Tongue (tissue), 2 donors: Measurements from ENCODE around the gene BCL2L1. TPM values are rescaled to one million over a fixed set of nuclear protein-coding genes. Genes with fewer than 3 reads are reported as not detected.
"Not testable (repeated sequence)": the region's sequence is repeated elsewhere in the genome, so short reads cannot be mapped to it uniquely, and the experiment has no call there.

Experiments
- DNase-seq: peaks from one replicate; pipeline ENCODE4 v3.0.0-alpha.2; 2015
- total RNA-seq: library from RNA; depleted of rRNA; stranded (reverse); fragments of >200 nt; gene quantifications from one replicate; pipeline ENCODE4 v1.2.3, GENCODE V29; 2014

The BCL2L1 gene
- total RNA-seq, 1 donor from 2014 or later, result 37.2 TPM

DNA sequence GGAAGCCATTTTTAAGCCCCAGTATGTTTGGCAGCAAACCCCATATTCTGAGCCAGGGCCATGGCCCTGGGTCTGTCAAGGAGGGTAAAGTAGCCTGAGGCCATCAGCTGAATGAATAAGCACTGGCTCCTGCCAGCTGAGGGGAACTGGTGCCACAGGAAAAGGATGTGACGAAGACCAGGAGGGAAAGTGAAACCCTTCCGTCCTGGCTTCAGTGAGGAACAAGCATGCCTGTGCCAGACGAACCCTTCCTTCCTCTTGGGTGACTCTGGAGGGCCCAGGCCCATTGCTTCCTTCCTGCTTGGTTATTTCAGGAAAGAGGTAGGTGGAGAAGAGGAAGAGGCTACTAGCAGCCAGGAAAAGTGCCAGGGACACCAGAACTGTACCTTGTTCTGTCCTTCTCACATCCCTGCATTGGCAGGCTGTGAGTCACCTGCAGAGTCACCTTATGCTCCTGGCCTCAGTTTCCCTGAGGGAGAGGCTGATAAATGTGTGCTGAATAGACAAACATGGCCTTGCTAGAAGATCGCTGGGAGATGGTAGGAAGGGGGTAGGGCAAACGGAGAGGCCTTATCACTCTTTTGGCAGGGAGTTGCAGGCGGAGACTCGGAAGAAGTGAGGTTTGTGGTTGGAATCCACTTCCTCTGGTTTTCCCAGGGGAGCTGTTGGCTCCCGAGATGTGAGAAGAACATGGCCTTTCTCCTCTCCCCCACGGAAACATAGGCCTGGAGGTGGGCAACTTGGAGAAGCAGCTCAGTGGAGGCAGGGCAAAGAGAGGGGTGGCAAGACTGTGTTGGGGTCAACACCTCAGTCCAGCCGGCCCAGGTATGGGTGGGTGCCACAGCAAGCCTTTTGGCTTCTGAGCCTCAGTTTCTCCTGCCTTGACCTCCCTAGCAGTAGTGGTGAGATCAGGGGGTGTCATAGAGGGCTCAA, 47.5 kb downstream of the BCL2L1 start:
- DNase-seq, result no peak

DNA sequence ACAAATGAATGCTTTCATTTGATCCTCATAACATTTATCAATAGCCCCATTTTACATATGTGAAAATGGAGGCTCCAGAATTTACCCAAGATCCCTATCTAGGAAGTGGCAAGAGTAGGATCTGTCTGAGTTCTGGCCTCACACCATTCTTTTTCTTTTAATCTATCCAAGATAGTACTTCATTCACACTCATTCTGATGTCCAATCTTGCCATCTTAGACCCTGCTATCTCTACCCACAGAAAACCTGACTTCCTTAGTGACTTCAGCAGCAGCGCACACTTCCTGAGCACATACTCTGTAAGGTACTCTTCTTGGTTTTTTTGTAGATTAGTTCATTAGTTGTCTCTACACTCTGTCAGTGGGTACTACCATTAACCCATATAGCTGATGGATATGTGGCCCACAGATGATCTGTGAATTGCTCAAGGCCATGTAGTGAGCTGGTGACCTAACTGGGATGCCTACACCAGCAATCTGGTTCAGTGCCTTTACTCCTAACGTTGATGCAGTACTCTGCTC, 48.7 kb downstream of the BCL2L1 start:
- no peak for DNase-seq

DNA sequence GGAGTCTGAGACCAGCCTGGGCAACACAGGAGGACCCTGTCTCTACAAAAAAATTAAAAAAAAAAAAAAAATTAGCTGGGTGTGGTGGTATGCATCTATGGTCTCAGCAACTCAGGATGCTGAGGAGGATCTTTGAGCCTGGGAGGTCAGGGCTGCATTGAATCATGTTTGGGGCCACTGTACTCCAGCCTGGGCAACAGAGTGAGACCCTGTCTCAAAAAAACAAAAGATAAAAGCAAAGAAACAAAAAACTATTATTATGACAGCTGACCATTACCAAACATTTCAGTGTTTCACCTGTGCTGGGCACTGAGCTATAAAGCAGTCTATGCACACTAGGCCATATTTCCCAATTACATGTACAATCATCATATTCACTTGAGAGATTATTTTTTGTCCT, 49.2 kb downstream of the BCL2L1 start:
- no peak for DNase-seq

DNA sequence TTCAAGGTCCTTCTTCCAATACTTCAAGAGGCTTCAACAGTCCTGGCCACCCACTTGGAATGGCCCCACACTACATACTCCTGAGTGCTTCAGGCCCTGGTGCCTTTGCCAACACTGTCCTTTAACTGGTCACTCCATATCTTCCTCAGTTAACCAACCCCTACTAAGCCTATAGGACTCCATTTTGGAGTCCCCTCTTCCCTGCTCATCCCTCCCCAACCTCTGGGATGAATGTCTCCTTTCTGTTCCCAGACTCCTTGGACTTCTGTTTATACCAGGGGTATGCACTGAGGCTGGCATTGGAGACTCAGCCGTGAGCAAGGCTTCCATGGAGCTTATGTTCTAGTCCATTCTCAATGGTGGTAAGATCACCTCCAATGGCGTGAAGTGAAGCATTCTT, 51.3 kb downstream of the BCL2L1 start:
- DNase-seq, result no peak

DNA sequence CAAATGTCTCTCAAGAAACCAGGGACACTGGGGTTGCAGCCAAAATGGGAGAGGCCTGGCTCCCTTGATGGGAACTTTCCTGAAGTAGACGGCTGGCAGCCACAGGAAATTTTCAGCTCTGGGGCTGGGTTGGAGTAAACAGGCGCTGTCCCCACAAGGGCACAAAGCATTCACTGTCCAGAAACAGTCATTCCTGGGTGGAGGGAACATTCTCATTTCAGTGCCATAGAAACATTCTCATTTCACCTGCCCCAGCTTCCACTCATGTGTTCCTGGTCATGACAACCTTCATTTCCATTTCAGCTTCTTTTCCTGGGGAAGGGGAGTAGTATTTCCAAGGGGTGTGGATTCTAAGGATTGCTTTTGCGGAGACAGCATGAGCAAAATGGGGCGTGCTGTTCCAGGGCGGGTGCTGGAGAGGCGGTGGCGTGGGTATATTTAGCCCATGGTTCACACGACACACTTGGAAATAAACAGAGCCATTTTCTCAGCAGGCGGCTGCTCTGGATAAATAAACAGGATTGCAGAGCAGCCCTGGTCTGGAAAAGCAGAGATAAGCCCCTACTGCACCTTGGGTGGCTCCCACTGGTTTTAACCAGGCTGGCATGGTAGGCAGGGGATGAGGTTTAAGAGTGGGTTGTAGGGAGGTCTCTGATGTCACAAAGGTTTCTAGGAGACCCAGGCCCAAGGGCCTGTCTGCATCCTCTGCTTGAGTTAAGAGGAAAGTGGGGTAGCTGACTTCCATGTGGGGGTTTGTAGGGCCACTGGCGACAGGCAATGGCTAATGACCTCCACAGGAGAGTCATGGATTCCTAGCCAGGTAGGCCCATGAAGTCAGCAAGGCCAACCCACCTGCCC, 52.1 kb downstream of the BCL2L1 start:
- DNase-seq, result peak; percentile 64

DNA sequence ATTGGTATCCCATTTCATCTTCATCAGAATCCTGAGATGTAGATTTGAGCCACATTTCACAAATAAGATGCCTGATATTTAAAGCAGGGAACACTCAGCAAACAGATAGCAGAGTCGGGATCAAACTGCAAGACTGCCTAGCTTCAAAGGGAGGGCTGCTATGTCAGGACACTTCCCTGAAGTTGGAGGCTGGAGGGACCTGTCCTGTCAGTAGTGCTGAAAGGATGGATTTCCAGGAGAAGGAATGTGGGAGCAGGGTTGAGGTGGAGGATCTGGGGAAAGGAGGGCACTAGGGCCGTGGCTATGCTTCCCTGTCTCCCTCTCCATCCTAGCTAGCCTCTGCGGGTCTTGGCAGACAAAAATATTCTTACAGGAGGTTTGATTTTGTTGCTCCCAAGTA, 52.8 kb downstream of the BCL2L1 start:
- no peak for DNase-seq

DNA sequence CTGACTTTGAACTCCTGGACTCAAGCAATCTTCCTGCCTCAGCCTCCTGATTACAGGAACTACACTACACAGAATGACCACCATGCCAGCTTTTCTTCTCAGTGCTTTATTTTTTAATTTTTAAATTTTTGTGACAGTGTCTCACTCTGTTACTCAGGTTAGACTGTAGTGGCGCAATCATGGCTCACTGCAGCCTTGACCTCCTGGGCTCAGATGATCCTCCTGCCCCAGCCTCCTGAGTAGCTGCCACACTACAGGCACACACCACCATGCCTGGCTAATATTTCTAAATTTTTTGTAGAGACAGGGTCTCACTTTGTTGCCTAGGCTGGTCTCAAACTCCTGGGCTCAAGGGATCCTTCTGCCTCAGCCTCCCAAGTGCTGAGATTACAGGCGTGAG, 53.7 kb downstream of the BCL2L1 start:
- not testable (repeated sequence) for DNase-seq

DNA sequence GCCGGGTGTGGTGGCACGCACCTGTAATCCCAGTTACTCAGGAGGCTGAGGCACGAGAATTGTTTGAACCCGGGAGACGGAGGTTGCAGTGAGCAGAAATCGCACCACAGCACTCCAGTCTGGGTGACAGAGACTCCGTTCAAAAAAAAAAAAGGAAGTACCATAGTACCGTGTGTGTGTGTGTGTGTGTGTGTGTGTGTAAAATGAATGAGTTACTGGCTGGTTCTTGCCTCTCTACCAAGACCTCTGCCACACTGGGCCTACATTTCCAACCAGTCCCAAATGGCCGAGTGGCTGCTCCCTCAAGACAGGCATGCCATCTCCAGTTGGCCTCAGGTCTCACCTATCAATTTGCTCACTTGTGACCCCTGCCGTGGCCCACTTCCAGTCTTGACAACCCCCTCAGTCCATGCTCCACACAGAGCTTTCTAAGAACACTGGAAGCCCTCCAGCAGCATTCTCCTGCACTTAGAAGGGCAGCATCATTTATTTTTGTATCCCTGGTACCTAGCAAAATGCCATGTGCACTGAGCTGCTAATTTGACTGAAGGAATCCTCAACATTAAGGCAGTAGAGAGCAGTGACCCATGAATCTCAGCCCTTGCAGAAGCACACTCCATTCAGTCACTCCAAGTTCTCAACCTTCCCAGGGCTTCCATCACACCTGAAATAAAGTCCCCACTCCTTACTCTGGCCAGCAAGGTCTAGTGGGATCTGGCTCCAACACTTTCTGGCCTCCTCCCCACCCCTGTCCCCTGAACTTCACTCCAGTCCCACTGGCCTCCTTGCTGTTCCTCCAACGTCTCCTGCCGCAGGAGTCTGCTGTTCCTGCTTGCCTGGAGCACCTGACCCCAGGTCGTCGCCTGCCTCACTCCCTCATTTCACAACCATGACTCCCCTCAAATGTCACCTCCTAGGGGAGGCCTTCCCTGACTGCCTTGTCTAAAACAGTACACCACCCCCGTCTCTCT, 55.1 kb downstream of the BCL2L1 start:
- no peak for DNase-seq

DNA sequence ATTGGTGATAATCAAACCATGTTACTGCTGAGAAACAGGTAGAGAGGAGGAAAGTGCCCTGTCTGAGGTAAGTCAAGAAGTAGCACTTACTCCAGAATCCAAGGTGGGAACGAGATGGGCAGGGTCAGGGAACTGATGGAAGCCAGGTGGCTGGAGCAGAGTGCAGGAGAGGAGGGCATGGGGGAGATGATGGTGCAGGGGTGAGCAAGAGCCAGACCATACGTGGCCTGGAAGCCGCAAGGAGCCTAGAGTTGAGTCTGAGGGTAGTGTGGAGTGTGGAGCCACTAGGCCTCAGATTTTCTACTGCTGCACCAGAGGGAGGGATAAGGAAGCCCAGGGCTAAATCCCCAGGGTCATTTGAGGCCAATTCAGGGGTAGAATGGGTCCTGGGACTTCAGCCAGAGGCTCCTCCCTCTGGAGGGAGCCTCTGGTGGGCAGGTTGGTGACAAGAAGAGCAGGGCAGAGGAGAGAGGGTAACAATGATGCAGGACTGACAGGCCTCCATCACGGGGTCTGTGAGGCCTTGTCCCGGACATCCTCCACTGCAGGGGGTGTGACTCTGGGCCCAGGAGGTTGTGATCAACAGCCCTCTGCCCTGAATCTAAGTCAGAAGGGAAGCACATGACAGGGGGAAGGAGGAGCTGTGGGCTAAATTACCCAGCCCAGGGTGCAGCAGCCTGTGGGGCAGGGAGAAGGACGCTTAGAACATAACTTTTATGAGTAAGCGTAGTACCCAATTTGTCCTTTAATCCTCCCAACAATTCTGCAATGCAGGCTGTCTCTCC, 56.2 kb downstream of the BCL2L1 start:
- DNase-seq, result no peak

DNA sequence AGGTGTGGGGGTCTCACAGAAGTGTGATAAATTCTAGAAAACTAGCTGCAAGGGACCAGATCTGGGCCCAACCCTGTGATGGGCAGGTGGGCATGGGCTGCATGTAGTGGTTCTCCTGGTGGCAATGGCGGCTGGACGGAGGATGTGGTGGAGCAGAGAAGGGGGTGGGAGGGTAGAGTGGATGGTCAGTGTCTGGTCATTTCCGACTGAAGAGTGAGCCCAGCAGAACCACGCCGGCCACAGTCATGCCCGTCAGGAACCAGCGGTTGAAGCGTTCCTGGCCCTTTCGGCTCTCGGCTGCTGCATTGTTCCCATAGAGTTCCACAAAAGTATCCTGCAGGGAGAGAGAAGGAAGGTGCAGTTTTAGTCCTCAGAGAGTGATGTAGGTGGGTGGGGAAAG, 56.9 kb downstream of the BCL2L1 start:
- DNase-seq, result no peak

DNA sequence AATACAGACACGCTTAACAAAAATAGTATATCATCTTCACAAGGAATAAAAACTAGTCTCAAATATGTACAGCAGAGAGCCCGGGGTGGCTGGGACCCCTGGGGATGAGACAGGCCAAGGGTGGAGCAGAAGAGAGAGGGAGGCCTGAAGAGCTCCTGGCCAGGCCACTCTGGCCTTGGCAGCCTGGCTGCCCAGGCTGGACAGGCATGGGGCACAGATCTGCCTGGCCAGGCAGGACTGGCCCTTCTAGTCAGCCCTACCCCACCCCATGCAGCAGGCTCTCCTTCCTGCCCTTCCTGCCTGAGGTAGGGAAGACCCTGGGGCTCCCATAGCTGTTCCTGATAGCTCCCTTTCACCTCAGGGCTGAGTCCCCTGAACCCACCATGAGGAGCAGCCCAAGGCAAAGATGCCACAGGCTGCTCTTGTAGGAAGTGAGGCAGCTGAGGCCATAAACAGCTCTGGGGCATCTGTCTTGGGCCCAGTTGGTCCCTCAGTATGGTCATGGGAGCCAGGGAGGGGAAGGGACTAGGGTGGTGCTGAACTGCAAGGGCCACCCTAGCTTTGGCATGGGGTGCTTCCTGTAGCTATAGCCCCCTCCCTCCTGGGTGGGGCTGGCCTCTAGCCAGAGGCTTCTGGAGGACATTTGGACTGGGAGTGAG, 57.8 kb downstream of the BCL2L1 start:
- DNase-seq, result no peak

DNA sequence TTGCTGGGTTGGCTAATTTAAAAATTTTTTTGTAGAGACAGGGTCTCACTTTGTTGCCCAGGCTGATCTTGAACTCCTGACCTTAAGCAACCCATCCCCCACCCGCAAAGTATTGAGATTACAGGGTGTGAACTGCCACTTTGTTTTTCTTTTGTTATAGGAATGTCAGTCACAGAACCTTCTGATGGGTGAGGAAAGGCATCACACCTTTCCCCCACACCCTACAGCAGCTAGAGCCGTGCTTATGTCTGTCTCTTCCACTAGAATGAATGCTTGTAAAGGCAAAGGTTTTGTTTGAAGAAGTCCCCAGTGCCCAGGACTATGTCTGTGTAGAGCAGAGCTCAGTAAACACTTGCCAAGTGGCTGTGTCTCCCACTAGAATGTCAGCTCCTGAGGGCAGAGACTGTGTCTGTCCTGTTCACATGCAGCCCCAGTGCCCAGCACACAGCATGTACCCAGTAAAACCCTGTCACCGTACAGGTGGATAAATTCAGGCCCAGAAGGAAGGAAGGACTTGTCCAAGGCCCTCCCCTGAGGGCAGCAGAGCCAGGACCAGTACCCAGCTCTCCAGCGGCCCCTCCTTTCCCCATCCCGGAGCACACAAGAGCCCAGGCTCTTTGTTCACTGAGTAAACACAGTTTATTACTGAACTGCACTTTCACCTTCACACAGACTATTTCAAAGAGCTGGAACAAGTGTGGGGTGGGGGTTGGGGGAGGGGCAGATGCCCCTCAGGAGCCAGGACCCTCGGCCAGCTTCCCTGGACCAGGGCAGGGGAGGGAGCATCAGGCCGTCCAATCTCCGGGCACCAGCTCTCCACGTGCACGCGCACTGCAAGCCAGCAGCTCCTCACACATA, 58.6 kb downstream of the BCL2L1 start:
- DNase-seq, result no peak

DNA sequence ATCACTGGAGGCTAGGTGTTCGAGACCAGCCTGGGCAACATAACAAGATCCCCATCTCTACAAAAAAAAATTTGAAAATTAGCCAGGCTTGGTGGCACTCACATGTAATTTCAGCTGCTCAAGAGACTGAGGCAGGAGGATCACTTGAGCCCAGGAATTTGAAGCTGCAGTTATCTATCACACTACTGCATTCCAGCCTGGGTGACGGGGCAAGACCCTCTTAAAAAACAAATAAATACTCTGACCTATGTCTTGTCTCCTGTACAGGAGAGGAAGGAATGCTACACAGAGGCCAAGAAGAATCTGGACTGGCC, 59.2 kb downstream of the BCL2L1 start:
- DNase-seq, result no peak

DNA sequence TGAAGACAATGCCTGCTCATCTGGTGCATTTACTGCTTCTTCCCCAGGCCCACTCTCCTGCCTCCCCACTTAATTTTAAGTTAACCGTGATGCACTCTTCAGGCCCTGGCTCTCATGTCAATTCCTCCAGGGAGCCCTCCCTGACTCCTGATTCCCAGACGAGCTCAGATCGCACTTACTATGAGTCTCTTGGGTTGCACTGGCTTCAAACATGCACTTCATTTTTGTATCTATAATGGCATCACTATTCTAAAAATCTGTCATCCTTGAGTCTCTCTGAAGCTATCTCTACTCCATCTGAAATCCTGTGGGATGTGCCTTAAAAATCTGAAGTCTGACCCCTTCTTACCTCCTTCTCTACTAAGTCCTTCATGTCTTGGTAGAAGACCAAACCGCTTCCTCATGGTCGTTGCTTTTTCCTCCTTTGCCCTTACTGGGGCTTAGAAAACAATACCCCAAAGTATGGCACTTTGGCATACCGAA, 60.3 kb downstream of the BCL2L1 start:
- DNase-seq, result no peak

DNA sequence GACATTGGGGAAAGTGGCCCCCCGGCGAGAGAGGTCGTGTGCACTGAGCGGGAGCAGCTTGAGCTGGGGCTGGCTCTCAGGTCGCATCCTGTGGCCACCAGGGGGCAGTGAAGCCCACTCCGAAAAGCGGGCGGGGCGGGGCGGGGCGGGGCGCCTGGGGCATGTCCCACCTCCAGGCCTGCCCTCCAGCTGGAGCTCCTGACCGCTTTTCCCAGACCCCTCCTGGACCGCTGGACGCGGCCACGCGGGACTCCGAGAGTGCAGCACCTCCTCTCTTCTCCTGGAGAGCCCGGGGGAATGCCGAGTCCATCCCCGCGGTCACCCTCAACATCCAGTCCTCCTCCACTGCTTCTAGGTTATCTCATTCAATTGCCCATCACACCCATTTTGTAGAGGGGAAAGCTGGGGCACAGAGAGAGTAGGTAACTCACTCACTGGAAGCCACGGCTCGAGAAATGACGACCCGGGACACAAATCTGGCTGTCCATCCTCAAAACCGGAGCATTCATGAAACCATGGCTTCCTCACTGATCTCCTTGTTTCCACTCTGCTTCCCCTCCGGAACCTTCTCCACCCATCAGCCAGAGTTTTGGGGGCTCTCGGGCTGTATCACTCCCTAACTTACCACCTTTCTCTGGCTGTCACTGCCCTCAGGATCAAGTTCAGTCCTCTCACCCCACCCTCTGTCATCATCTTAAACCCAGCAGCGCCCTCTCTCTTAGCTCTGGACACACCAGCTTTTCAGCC, 60.9 kb downstream of the BCL2L1 start:
- peak; percentile 91 for DNase-seq

DNA sequence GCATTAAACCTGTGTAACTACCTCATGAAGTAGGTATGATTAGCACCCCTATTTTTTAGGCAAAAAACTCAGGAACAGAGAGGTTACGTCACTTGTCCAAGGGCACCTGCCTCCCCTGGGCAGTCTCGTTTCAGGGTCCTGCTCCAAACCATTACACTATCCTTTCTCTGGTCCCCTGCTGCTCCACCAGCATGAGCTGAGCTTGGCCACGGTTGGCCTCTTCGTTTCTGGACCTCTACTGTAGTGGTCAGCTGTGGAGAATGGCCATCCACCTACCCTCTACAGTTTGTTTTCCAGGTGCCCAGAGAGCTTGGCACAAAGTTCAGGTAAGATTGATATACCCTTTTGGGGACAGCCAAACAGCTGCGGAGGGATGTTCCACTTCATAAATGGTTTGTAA, 68.1 kb downstream of the BCL2L1 start:
- DNase-seq, result no peak

DNA sequence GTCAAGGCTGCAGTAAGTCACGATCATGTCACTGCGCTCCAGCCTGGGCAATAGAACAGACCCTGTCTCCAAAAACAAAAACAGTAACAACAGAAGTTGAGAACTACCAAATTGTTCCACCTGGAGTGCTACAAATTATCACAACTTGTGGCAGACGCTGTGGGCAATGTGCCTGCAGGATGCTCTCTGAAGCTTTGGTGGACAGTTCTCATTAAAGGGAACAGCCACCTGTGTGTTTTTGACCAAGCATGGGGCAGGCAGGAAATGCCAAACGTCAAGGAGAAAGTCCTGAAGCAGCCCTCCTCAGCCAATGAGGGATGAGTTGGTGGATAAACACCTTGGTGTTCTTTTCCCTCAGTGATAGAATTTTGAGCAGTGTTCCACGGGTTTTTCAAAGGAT, 69.1 kb downstream of the BCL2L1 start:
- DNase-seq, result no peak

DNA sequence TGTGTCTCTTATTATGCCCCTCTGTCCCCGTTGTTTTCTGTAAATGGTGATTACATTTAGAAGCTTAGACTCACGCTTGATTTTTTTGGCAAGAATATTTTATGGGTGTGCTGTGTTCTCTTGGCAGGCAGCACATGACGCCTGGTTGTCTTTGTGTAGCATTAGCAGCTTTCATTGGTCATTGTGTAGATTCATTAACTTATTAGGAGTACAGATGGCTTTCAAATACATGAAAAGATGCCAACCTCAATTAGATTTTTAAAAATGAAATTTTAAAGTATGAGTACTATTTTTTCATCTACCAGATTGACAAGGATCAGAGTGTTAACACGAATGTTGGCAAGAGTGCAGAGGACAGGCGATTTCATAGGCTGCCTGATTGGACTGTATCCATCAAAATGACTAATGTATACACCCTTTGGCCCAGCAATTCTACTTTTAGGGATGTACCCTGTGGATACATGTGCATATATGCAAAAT, 69.7 kb downstream of the BCL2L1 start:
- peak; percentile 49 for DNase-seq

DNA sequence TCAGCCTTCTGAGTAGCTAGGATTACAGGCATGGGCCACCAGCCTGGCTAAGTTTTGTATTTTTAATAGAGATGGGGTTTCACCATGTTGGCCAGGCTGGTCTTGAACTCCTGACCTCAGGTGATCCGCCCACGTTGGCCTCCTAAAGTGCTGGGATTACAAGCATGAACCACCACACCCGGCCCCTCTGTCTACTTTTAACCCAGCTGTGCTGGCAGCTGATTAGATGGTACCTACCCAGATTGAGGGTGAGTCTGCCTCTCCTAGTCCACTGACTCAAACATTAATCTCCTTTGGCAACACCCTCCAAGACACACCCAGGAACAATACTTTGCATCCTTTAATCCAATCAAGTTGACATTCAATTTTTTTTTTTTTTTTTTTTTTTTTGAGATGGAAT, 74.6 kb downstream of the BCL2L1 start:
- not testable (repeated sequence) for DNase-seq
